Cardiac fibroblast (primary cell): Measurements from ENCODE around the gene BCL2L12.

Source experiments
- DNase-seq, 2 donors: peaks; one replicate each; pipeline versions ENCODE4 v3.0.0 to v3.0.0-alpha.2; 2010; ENCODE audit warnings: low read depth in 2 of 2
- H3K4me3 ChIP-seq, 2 donors: replicated peaks in 1 of 2; 1 replicate in 1 of 2; 2 replicates in 1 of 2; pipeline ENCODE4 v1.5.1; 2011; ENCODE audit warnings: low read depth in 2 of 2, low read length in 2 of 2, mild to moderate bottlenecking in 2 of 2, moderate library complexity in 1 of 2
- TF ChIP-seq, protein P1 (sequence below): IDR thresholded peaks from one replicate; pipeline ENCODE4 v1.5.1; 2011; ENCODE audit warnings: low read depth, mild to moderate bottlenecking, low read length, inconsistent platforms

Gene BCL2L12

DNA sequence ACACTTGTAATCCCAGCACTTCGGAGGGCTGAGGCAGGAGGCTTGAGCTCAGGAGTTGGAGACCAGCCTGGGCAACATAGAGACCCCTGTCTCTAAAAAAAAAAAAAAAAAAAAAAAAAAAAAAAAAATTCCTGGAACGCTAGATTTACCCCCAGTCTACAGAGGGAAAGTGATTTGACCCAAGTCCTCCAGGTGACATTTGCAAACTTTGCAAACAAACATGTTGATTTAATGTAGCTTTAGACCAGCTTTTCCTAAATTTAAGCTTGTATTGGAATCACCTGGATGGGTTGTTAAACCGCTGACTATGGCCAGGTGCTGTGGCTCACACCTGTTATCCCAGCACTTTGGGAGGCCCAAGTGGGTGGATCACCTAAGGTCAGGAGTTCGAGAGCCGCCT is 33.6 kb downstream of the BCL2L12 start:
- H3K4me3 ChIP-seq = no peak overlapping the region
- TF ChIP-seq, protein P1, sequence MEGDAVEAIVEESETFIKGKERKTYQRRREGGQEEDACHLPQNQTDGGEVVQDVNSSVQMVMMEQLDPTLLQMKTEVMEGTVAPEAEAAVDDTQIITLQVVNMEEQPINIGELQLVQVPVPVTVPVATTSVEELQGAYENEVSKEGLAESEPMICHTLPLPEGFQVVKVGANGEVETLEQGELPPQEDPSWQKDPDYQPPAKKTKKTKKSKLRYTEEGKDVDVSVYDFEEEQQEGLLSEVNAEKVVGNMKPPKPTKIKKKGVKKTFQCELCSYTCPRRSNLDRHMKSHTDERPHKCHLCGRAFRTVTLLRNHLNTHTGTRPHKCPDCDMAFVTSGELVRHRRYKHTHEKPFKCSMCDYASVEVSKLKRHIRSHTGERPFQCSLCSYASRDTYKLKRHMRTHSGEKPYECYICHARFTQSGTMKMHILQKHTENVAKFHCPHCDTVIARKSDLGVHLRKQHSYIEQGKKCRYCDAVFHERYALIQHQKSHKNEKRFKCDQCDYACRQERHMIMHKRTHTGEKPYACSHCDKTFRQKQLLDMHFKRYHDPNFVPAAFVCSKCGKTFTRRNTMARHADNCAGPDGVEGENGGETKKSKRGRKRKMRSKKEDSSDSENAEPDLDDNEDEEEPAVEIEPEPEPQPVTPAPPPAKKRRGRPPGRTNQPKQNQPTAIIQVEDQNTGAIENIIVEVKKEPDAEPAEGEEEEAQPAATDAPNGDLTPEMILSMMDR = no peak
- no peak for DNase-seq

DNA sequence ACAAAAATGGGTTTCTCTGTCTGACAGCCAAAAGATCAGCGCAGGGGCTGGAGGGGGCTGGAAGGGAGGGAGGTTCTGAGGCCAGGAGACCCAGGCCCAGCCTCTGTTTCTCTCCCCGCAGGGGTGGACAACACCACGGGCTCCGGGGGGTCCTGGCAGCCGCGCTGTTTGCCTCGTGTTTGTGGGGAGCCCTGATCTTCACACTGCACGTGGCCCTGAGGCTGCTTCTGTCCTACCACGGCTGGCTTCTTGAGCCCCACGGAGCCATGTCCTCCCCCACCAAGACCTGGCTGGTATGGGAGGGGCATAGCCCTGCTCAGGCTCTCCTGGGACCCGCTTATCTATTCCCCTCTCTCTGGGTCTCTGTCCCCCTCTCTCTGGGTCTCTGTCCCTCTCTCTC is 34.8 kb downstream of the BCL2L12 start:
- TF ChIP-seq, protein P1 = no peak
- DNase-seq = no peak
- no peak overlapping the region for H3K4me3 ChIP-seq

DNA sequence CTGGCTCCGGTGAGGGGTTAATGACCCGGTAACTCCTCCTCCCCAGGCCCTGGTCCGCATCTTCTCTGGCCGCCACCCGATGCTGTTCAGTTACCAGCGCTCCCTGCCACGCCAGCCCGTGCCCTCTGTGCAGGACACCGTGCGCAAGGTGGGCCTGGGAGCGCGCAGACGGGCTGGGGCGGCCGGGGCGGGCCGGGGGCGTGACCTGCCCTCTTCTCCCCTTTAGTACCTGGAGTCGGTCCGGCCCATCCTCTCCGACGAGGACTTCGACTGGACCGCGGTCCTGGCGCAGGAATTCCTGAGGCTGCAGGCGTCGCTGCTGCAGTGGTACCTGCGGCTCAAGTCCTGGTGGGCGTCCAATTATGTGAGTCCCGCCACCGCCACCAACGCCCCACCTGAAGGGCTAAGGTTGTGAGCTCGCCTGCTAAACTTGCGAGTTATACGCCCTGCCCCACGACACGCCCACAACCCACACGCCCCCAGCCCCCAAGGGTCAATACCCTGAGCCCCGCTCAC is 35.6 kb downstream of the BCL2L12 start:
- H3K4me3 ChIP-seq = no peak overlapping the region
- TF ChIP-seq, protein P1 = no peak
- no peak for DNase-seq

DNA sequence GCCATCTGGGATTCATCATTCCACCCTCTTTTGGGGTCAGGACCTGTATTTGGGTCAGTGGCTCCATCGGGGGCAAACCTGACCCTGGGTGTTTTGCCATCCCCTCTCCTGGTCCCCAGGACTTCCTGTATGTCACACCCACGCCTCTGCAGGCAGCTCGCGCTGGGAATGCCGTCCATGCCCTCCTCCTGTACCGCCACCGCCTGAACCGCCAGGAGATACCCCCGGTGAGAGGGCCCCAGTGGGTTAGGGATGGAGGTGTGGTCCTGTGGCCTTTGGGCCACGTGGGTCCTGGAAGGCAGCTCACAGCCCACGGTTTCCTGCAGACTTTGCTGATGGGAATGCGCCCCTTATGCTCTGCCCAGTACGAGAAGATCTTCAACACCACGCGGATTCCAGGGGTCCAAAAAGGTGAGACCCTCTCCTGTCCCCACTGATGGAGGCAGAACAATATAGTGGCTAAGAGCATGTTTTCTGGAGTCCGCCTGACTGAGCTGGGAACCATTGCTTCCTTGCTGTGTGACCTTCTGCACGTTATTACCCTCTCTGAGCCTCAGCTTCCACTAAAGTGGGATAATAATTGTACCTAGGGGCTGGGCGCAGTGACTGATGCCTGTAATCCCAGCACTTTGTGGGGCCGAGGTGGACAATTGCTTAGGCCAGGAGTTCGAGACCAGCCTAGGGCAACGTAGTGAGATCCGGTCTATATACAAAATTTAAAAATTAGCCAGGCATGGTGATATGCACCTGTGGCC is 39.3 kb downstream of the BCL2L12 start:
- TF ChIP-seq, protein P1 = no peak
- no peak for DNase-seq
- no peak overlapping the region for H3K4me3 ChIP-seq

DNA sequence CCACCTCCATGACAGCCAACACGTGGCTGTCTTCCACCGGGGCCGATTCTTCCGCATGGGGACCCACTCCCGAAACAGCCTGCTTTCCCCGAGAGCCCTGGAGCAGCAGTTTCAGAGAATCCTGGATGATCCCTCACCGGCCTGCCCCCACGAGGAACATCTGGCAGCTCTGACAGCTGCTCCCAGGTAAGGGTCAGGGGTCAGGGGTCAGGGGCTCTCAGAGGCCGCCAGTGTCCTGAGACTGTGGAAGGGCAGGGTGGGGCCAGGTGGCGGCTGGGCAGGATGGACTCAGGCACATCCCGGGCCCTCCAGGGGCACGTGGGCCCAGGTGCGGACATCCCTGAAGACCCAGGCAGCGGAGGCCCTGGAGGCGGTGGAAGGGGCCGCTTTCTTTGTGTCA is 40.2 kb downstream of the BCL2L12 start:
- TF ChIP-seq, protein P1 = no peak
- no peak for DNase-seq
- no peak overlapping the region for H3K4me3 ChIP-seq

DNA sequence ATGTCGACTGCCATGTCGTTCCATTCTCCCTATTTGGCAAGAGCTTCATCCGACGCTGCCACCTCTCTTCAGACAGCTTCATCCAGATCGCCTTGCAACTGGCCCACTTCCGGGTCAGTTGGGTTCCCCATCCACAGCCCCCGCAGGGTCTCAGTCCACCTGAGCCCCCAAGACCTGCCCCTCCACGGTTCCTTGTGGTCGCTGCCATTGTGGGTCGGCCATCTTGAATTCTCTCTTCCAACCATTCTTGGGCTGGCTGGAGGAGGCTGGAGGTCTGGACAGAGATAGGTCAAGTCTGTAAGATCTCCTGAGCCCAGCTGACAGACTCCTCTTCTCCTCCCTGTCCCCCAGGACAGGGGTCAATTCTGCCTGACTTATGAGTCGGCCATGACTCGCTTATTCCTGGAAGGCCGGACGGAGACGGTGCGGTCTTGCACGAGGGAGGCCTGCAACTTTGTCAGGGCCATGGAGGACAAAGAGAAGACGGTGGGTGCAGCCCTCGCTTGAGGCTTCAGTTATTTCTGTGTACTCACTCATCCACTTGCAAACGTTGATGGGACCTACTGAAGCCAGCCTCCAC is 44.7 kb downstream of the BCL2L12 start:
- DNase-seq = peak; percentile 42 to 75
- H3K4me3 ChIP-seq = no peak overlapping the region

More for the DNA sequence above, 44.7 kb downstream of the BCL2L12 start:
- TF ChIP-seq, protein P1 = no peak
